ENCODE data around the gene DRC1.

The DRC1 gene

GRCh38 chr2:26462100-26462499, 60.4 kb downstream of the DRC1 start:
- DNase-seq (ENCODE audit: low read depth): no peak
- TF ChIP-seq, protein P1, sequence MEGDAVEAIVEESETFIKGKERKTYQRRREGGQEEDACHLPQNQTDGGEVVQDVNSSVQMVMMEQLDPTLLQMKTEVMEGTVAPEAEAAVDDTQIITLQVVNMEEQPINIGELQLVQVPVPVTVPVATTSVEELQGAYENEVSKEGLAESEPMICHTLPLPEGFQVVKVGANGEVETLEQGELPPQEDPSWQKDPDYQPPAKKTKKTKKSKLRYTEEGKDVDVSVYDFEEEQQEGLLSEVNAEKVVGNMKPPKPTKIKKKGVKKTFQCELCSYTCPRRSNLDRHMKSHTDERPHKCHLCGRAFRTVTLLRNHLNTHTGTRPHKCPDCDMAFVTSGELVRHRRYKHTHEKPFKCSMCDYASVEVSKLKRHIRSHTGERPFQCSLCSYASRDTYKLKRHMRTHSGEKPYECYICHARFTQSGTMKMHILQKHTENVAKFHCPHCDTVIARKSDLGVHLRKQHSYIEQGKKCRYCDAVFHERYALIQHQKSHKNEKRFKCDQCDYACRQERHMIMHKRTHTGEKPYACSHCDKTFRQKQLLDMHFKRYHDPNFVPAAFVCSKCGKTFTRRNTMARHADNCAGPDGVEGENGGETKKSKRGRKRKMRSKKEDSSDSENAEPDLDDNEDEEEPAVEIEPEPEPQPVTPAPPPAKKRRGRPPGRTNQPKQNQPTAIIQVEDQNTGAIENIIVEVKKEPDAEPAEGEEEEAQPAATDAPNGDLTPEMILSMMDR (IDR thresholded peaks at IDR 0.05; ENCODE audit: insufficient read depth, low read depth, low read length, missing control alignments): no peak
- H3K4me3 ChIP-seq (ENCODE audit: low read depth, low read length): no peak overlapping the region

DNA sequence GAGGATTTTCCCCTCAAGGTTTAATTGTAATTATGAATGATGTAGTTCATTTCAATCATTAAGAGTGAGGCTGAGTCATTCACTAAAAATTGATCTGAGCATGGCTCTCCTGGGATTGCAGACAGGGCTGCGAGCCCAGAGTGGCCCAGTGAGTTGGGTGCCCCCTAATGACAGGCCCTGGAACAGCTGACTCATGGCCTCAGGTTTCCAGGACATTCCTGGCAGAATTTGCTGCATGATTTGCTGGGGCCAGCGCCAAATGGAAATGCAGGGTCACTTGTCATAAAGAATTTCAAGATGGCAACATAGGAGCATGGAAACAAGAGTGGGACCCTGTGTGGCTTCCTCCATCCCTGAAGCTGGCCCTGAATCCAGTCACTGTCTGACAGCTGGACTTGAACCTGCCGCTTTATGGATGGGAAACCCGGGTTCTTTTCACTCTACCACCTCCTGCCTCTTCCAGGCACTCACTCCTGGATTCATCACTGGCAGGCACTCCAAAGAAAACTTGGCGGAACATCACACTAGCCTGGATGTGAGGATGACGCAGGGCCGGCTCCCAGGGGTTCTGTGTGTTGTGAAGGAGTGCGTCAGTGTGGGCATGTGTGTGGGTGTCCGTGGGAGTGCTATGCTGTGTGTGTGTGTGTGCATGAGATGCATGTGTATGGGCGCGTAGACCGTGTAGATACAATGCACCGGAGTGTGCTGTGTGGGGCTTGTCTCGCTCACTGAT, 61.0 kb downstream of the DRC1 start:
- TF ChIP-seq, protein P1 (IDR thresholded peaks at IDR 0.05; ENCODE audit: insufficient read depth, low read depth, low read length, missing control alignments): peak; percentile 46
- no peak for DNase-seq (ENCODE audit: low read depth)
- no peak overlapping the region for H3K4me3 ChIP-seq (ENCODE audit: low read depth, low read length)

GRCh38 chr2:26463244-26464192, 61.8 kb downstream of the DRC1 start:
- no peak for DNase-seq (ENCODE audit: low read depth)
- H3K4me3 ChIP-seq (ENCODE audit: low read depth, low read length): no peak overlapping the region

GRCh38 chr2:26464390-26465265, 62.9 kb downstream of the DRC1 start:
- H3K4me3 ChIP-seq (ENCODE audit: low read depth, low read length): no peak overlapping the region
- TF ChIP-seq, protein P1 (IDR thresholded peaks at IDR 0.05; ENCODE audit: insufficient read depth, low read depth, low read length, missing control alignments): no peak
- no peak for DNase-seq (ENCODE audit: low read depth)

More at GRCh38 chr2:26463244-26464192, 61.8 kb downstream of the DRC1 start:
- TF ChIP-seq, protein P1 (IDR thresholded peaks at IDR 0.05; ENCODE audit: insufficient read depth, low read depth, low read length, missing control alignments): no peak

DNA sequence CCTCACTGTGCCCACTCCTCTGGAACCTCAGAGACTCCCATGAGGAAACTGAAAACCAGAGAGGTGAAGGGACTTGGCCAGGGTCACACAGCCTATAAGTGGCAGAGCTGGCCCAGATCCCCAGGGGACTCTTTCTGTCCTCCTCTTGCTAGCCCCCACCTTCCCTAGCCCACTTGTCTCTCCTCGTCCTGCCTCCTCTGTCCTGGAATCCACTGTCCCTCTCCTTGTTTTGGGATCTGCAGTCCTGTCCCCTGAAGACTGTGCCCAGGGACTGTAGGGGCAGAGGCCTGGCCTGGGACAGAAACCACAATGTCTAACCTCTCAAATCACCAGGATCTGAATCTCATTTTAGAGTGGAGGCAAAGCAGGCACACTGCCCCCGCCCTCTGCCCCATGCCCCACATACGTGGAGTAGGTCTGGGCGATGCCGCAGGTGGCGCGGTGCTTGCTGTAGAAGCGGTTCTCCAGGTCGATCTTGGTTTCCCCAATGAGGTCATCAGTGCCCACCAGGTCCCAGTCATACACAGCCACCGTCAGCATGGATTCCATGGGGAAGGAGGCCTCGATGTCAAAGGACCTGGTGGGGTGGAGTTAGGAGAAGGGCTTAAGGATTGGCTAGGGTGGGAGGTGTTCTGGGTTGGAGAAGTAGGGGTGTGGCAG, 63.7 kb downstream of the DRC1 start:
- H3K4me3 ChIP-seq (ENCODE audit: low read depth, low read length): no peak overlapping the region
- TF ChIP-seq, protein P1 (IDR thresholded peaks at IDR 0.05; ENCODE audit: insufficient read depth, low read depth, low read length, missing control alignments): no peak
- no peak for DNase-seq (ENCODE audit: low read depth)

DNA sequence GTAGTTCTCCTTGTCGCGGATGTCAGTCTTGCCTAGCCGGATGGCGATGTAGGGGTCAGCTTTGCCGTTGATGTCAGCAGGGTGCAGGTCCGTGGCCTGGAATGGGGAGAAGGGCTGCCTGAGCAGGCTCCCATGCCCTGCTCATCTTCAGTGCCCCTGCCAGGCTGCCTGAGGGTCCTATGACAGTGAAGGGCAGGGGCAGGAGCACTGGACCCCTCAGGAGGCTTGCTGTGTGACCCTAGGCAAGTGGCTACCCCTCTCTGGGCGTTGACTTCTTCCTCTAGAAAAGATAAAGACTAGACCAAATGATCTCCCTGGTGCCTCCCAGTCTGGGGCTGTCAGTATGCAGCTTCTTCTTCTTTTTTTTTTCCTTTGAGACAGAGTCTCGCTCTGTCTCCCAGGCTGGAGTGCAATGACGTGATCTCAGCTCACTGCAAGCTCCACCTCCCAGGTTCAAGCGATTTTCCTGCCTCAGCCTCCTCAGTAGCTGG, 64.3 kb downstream of the DRC1 start:
- TF ChIP-seq, protein P1 (IDR thresholded peaks at IDR 0.05; ENCODE audit: insufficient read depth, low read depth, low read length, missing control alignments): no peak
- no peak overlapping the region for H3K4me3 ChIP-seq (ENCODE audit: low read depth, low read length)
- DNase-seq (ENCODE audit: low read depth): no peak
